ENCODE data around the gene NPAS3.
"Not testable (repeated sequence)": the region's sequence is repeated elsewhere in the genome, so short reads cannot be mapped to it uniquely, and the experiment has no call there.

The NPAS3 gene

GRCh38 chr14:33068626-33069025, 129.9 kb downstream of the NPAS3 start:
- DNase-seq (ENCODE audit: low read depth in 2 of 2): no peak

- DNase-seq (ENCODE audit: low read depth in 2 of 2): no peak
Observed at GRCh38 chr14:33070475-33070874, 131.8 kb downstream of the NPAS3 start.

- no peak for DNase-seq (ENCODE audit: low read depth in 2 of 2)
Observed at GRCh38 chr14:33073023-33073422, 134.3 kb downstream of the NPAS3 start.

- DNase-seq (ENCODE audit: low read depth in 2 of 2): no peak
Observed at GRCh38 chr14:33081259-33081658, 142.6 kb downstream of the NPAS3 start.

GRCh38 chr14:33085799-33086198, 147.1 kb downstream of the NPAS3 start:
- DNase-seq (ENCODE audit: low read depth in 2 of 2): no peak

GRCh38 chr14:33088274-33088673, 149.6 kb downstream of the NPAS3 start:
- DNase-seq (ENCODE audit: low read depth in 2 of 2): not testable (repeated sequence)

GRCh38 chr14:33098016-33098415, 159.3 kb downstream of the NPAS3 start:
- no peak for DNase-seq (ENCODE audit: low read depth in 2 of 2)

- no peak for DNase-seq (ENCODE audit: low read depth in 2 of 2)
Observed at GRCh38 chr14:33103489-33103888, 164.8 kb downstream of the NPAS3 start.

- DNase-seq (ENCODE audit: low read depth in 2 of 2): no peak
Observed at GRCh38 chr14:33103966-33104365, 165.3 kb downstream of the NPAS3 start.

GRCh38 chr14:33110737-33111443, 172.2 kb downstream of the NPAS3 start:
- DNase-seq (ENCODE audit: low read depth in 2 of 2): no peak

GRCh38 chr14:33114331-33114730, 175.7 kb downstream of the NPAS3 start:
- no peak for DNase-seq (ENCODE audit: low read depth in 2 of 2)

GRCh38 chr14:33118668-33119067, 180.0 kb downstream of the NPAS3 start:
- DNase-seq (ENCODE audit: low read depth in 2 of 2): no peak

- DNase-seq (ENCODE audit: low read depth in 2 of 2): no peak
Observed at GRCh38 chr14:33120341-33120740, 181.7 kb downstream of the NPAS3 start.

- no peak for DNase-seq (ENCODE audit: low read depth in 2 of 2)
Observed at GRCh38 chr14:33120966-33121365, 182.3 kb downstream of the NPAS3 start.

GRCh38 chr14:33123281-33123680, 184.6 kb downstream of the NPAS3 start:
- no peak for DNase-seq (ENCODE audit: low read depth in 2 of 2)

GRCh38 chr14:33126433-33126832, 187.8 kb downstream of the NPAS3 start:
- no peak for DNase-seq (ENCODE audit: low read depth in 2 of 2)

GRCh38 chr14:33127531-33127930, 188.9 kb downstream of the NPAS3 start:
- DNase-seq (ENCODE audit: low read depth in 2 of 2): no peak

- DNase-seq (ENCODE audit: low read depth in 2 of 2): no peak
Observed at GRCh38 chr14:33131801-33132200, 193.1 kb downstream of the NPAS3 start.

- no peak for DNase-seq (ENCODE audit: low read depth in 2 of 2)
Observed at GRCh38 chr14:33134162-33134561, 195.5 kb downstream of the NPAS3 start.

- no peak for DNase-seq (ENCODE audit: low read depth in 2 of 2)
Observed at GRCh38 chr14:33134975-33135374, 196.3 kb downstream of the NPAS3 start.

- no peak for DNase-seq (ENCODE audit: low read depth in 2 of 2)
Observed at GRCh38 chr14:33150666-33151428, 212.2 kb downstream of the NPAS3 start.

GRCh38 chr14:33163109-33163508, 224.4 kb downstream of the NPAS3 start:
- DNase-seq (ENCODE audit: low read depth in 2 of 2): no peak

GRCh38 chr14:33163600-33163999, 224.9 kb downstream of the NPAS3 start:
- no peak for DNase-seq (ENCODE audit: low read depth in 2 of 2)

Measured in activated CD8-positive, alpha-beta memory T cell treated with anti-CD3 and anti-CD28 coated beads for 4 hours (primary cell).